NCI-H1417 treated with DMSO at 0.1 percent for 48 hours (cell line): ENCODE data around the gene DCP1A.
"Not testable (repeated sequence)": the region's sequence is repeated elsewhere in the genome, so short reads cannot be mapped to it uniquely, and the experiment has no call there.

Experiments used
- DNase-seq: peaks from one replicate; lab custom pipeline; 2025; lab: John Stamatoyannopoulos, UW

Gene DCP1A

GRCh38 chr3:53264718-53265117 is 82.6 kb downstream of the DCP1A start:
- no peak for DNase-seq

DNA sequence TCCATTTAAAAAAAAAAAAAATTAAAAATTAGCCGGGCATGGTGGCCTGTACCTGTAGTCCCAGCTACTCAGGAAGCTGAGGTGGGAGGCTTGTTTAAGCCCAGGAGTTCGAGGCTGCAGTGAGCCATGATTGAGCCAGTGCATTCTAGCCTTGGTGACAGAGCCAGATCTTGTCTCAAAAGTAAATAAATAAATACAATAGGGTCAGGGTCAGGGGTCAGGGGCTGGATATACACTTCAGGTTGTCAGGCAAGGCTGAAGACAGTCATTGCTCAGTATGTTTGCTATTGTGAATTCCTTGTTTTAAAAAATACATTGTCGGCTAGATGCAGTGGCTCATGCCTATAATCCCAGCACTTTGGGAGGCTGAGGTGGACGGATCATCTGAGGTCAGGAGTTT is 83.4 kb downstream of the DCP1A start:
- DNase-seq = no peak

DNA sequence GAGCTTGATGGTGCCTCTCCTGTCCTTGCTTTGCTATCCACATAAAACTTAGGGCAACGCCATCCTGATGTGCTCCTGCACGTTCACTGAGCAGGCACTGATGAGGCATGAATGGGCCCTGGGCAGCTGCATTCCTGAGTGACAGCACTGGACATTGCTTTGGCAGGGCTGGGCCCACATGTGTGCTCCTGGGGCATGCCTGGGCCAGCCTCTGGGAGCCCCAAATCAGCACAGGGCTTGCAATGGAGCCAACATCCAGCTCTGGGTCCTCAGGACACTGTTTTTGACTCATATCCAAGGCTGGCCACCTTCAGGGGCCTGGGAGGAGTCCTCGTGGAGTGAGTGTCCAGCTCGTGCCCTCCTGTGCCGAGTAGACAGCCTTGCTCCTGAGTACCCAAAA is 85.6 kb downstream of the DCP1A start:
- DNase-seq = no peak

DNA sequence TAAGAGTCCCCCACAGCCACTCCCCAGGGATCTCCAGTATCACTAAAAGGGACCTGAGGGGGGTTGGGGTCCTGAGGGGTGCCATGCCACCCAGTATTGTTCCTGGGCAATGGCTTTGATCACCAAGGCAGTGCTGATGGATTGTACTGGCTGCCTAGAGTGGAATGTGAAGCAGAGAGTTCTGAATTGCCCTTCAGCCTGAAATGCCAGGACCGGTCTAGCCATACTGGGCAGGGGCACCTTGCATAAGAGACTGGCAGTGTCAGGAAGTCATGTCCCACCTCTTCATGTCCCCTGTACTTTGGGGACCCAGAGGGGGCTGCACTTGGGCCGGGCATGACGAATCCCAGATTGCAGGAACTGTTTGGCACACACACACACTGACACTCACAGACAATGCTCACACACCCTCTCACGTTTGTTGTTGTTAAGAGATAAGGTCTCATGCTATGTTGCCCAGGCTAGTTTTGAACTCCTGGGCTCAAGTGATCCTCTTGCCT is 87.0 kb downstream of the DCP1A start:
- DNase-seq = no peak

- no peak for DNase-seq
Measured at GRCh38 chr3:53259427-53260259, 87.7 kb downstream of the DCP1A start.

- DNase-seq = no peak
Measured at GRCh38 chr3:53258600-53259426, 88.5 kb downstream of the DCP1A start.

GRCh38 chr3:53257465-53257864 is 89.9 kb downstream of the DCP1A start:
- no peak for DNase-seq

DNA sequence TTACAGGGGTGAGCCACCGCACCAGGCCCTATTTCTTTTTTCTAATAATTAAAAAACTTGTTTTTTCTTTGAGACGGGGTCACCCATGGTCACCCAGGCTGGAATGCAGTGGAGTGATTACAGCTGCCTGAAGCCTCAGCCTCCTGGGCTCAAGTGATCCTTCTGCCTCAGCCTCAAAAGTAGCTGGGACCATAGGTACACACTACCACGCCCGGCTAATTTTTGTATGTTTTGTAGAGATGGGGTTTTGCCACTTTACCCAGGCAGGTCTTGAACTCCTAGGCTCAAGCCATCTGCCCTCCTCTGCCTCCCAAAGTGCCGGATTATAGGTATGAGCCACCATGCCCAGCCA is 90.7 kb downstream of the DCP1A start:
- no peak for DNase-seq

DNA sequence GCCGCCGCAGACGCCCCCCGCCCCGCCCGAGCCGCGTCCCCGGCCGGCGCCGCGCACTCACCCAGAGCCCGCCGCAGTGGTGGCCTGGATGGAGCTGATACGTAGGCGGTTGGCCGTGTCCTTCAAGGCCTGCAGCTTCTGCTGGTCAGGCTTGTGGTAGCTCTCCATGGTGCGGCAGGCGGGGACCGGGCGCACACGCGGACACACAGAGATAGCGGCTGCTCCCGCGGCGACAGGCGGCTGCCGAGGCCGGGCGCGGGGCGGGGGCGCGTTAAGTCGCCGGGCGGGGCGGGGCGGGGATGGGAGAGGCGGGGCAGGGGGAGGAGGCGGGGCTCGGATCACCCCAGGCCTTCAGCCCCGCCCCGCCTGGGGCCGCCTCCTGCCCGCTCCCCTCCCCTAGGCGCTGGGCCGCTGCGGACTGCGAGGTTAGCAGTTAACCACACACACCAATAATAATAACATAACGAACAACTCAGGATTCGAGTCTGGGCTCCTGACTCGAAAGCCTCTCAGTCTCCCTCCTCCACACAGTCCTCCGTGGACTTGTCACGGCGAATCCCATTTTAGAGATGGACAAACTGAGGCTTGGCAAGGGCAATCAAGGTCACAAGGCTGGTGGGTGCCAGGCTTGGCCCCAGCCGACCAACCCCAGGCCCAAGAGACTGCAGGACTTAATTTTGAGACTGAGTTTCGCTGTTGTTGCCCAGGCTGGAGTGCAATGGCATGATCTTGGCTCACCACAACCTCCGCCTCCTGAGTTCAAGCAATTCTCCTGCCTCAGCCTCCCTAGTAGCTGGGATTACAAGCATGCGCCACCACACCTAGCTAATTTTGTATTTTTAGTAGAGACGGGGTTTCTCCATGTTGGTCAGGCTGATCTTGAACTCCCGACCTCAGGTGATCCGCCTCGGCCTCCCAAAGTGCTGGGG is 91.3 kb downstream of the DCP1A start, which contains the start of gene TKT:
TKT (minus strand) TSS at position 248 of the 929 bp plus-strand sequence; CDS start at position 168, 80 bp downstream.
- DNase-seq = no peak

DNA sequence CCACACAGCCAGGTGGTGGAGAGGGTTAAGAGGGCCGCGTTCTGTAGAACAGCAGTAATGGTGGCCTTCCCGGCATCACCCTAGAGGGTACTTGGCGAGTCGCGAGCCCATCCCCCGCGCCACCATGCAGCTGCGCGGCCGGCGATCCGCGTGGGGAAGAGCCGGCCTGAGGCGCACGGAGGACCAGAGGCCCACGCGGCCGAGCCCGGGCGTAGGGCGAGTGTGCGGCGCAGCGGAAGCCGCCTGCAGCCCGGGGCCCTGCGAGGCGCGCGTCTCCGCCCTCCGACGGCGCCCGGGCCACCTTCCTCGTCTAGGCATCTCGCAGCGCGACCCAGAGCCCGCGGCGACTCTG is 91.9 kb downstream of the DCP1A start:
- DNase-seq = no peak

- no peak for DNase-seq
Measured at GRCh38 chr3:53254509-53255422, 92.6 kb downstream of the DCP1A start.

DNA sequence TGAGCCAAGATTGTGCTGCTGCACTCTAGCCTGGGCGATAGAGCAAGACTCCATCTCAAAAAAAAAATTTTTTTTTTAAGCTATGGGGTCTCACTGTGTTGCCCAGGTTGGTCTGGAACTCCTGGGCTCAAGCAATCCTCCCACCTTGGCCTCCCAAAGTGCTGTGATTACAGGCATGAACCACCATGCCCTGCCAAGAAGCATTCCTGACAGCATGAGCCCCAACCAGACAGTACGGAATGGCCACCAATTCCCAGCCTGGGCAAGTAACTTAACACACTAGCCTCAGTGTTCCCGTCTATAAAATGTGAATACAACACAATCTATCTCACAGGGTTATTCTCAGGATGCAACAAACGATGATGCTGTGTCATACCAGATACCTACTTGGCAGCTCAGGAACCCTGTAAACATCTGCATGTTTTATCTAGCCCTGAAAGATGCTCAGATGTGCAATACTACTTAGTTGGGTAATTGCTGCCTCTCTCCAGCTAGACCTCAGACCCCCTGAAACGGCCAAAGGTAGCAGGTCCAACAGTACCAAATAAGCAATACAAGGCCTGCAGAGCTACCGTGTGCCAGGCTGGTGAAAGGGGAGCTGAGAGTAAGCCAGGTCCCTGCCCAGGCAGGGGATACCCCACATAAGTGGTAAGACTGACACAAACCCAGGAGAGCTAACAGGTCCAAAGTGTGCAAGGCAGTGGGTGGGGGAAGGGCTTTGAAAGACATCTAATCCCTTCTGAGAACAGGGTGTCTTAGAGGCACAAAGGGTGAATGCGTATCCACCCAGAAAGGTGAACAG is 93.4 kb downstream of the DCP1A start:
- DNase-seq = no peak

- DNase-seq = not testable (repeated sequence)
Measured at GRCh38 chr3:53252947-53253322, 94.4 kb downstream of the DCP1A start.

DNA sequence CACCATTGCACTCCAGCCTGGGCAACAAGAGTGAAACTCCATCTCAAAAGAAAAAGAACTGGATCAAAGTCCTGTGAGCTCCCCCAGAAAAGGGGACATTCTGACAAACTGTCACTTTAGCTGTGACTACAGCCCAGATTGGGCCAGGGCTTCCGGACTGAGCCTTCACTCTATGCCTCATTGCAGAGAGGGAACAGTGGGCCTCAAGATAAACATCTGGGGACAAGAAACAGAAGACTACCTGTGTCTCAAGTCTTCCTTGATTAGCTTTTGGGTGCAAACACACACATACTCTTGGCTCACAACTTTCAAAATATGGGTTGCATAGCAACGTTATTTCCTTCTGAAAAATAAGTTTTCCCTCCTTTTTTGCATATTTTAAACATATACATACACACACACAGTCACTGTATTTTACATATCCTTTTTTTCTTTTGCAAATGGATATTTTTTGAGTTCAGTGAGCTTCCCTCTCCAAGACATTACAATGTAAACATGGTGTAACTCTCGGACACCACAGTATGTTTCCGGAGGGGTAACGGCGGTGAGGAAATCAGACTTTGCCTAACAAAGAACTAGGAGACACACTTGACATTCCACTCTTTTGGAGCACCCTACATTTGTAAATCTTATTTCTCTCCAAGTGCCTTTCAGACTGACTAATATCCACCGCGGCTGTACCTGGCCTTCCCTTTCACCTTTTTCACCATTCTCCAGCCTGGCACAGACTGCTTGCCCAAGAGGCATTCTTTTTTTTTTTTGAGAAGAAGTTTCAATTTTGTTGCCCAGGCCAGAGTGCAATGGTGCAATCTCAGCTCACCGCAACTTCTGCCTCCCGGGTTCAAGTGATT is 95.0 kb downstream of the DCP1A start:
- no peak for DNase-seq

DNA sequence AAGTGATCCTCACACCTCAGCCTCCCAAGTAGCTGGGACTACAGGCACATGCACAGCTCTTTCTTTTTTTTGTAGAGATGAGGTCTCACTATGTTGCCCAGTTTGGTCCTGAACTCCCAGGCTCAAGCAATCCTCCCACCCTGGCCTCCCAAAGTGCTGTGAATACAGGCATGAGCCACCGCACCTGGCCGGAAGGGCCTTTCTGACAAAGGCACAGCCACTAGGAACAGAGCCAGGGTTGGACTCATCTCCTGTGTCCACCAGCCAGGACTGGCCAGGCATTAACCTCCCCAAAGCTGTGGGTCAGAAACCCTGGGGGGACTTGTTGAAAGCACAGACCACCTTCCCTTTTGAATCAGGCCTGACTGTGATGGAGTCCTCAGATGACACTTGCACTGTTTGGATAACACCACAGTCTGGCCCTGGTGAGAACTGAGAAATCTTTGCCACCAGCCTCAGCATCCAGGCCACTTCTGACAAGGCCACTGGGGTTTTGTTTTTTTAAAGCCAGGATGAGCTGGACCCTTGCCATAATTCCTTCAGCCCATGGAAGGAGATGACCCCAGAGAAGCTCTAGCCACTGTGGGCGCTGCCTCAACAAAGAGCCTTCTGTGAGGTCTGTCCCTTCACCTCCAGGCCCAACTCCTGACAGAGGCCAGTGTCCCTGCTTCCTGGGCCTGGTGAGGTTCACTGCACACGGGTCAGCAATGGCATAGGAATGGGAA is 96.3 kb downstream of the DCP1A start:
- DNase-seq = no peak

DNA sequence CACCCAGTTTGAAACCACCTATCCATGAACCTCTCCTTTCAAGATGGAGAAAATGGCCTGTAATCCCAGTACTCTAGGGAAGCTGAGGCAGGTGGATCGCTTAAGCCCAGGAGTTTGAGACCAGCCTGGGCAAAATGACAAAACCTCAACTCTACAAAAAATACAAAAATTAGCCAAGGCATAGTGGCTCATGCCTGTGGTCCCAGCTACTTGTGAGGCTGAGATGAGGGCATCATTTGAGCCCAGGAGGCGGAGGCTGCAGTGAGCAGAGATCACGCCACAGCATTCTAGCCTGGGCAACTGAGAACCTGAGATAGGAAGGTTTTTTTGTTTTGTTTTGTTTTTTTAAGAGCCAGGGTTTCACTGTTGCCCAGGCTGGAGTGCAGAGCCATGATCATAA is 96.9 kb downstream of the DCP1A start:
- no peak for DNase-seq

DNA sequence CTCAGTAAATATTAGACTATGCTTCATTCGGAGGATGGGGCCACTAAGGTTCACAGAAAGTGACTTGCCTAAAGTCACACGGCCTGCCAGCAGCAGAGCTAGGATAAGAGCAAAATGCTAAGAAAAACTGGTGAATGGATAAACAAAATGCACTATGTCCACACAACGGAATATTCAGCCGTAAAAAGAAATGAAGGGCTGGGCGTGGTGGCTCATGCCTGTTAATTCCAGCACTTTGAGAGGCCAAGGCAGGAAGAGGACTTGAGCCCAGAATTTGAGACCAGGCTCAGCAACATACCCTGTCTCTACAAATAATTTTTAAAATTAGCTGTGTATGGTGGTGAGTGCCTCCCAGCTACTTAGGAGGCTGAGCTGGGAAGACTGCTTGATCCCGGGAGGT is 99.2 kb downstream of the DCP1A start:
- no peak for DNase-seq

- no peak for DNase-seq
Measured at GRCh38 chr3:53247619-53248018, 99.7 kb downstream of the DCP1A start.

DNA sequence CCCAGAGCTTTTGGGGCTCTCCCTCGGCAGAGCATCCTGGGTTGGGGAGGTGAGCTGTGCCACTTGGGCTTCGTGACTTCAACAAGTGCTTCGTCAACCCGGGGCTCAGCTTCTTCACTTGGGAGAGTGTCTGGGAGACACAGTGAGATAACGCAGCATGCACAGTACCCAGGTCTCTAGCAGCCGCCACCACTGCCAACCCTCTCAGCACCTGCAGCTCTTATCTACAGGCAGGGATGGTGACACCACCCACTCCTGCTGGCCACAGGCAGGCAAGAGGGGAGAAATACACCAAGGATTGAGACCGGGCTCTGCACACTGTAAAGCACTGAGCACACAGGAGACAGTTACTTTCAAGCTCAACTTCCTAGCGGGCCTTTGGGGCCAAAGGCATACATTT is 103.1 kb downstream of the DCP1A start:
- no peak for DNase-seq
